OCI-LY7 (cell line): ENCODE results near the gene LRFN2.

Experiments used
- EZH2phosphoT487 ChIP-seq: fragments of 200-600 bp; sonication (generic); IDR thresholded peaks from 2 replicates; pipeline ENCODE4 v1.6.1; 2018; ENCODE audit warnings: low read depth, borderline replicate concordance, mild to moderate bottlenecking, mixed run types, antibody characterized with exemption, low read length, moderate library complexity, mixed read lengths
- TF ChIP-seq, protein P1 (sequence below): fragments of 200-600 bp; sonication (generic); conservative IDR thresholded peaks from 2 replicates; pipeline ENCODE4 v1.5.1; 2014; ENCODE audit warnings: mild to moderate bottlenecking, antibody characterized with exemption, low read length, moderate library complexity, mixed read lengths

DNA sequence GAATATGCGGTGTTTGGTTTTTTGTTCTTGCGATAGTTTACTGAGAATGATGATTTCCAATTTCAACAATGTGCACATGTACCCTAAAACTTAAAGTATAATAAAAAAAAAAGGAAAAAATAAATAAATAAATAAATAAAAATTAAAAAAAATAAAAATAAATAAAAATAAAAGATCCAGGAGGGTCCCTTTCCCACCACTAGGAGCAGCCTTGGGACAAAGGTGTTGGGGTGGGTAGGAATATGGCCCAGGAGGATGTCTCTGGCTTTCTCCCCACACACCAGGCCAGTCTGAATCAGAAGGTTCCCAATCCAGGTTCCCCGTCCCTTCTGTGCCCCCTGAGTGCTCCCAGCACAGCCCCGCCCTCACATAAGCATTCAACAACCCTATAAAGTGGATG, 9.5 kb downstream of the LRFN2 start:
- TF ChIP-seq, protein P1, sequence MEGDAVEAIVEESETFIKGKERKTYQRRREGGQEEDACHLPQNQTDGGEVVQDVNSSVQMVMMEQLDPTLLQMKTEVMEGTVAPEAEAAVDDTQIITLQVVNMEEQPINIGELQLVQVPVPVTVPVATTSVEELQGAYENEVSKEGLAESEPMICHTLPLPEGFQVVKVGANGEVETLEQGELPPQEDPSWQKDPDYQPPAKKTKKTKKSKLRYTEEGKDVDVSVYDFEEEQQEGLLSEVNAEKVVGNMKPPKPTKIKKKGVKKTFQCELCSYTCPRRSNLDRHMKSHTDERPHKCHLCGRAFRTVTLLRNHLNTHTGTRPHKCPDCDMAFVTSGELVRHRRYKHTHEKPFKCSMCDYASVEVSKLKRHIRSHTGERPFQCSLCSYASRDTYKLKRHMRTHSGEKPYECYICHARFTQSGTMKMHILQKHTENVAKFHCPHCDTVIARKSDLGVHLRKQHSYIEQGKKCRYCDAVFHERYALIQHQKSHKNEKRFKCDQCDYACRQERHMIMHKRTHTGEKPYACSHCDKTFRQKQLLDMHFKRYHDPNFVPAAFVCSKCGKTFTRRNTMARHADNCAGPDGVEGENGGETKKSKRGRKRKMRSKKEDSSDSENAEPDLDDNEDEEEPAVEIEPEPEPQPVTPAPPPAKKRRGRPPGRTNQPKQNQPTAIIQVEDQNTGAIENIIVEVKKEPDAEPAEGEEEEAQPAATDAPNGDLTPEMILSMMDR, result no peak
- TF ChIP-seq EZH2phosphoT487, result no peak
